H9 (cell line): ENCODE data around the gene NPB. TPM values are rescaled to one million over a fixed set of nuclear protein-coding genes. Genes with fewer than 3 reads are reported as not detected.

Experiments
- DNase-seq: peaks from one replicate; pipeline ENCODE4 v3.0.0-alpha.2; 2017
- H2AFZ ChIP-seq: one replicate; pipeline ENCODE4 v1.6.1; 2013; ENCODE audit warnings: mild to moderate bottlenecking, low read length, control low read depth, moderate library complexity
- H2AK5ac ChIP-seq: 2 replicates; pipeline ENCODE4 v1.6.1; 2013; ENCODE audit warnings: low read length, control low read depth, mixed read lengths; ENCODE audit not compliant: insufficient read length
- H2BK120ac ChIP-seq: one replicate; pipeline ENCODE4 v1.6.1; 2013; ENCODE audit warnings: low read depth, mild to moderate bottlenecking, low read length, control low read depth, inconsistent platforms; ENCODE audit not compliant: poor library complexity, severe bottlenecking
- H2BK12ac ChIP-seq: 2 replicates; pipeline ENCODE4 v1.6.1; 2013; ENCODE audit warnings: low read length, control low read depth, mixed read lengths, low read depth; ENCODE audit not compliant: insufficient read length
- H2BK15ac ChIP-seq: 2 replicates; pipeline ENCODE4 v1.6.1; 2013; ENCODE audit warnings: low read depth, low read length, control low read depth
- H2BK20ac ChIP-seq: one replicate; pipeline ENCODE4 v1.6.1; 2013; ENCODE audit warnings: low read depth, mild to moderate bottlenecking, low read length, control low read depth, inconsistent platforms; ENCODE audit not compliant: poor library complexity, severe bottlenecking
- H2BK5ac ChIP-seq: 2 replicates; pipeline ENCODE4 v1.6.1; 2013; ENCODE audit warnings: low read length, control low read depth, mixed read lengths; ENCODE audit not compliant: insufficient read length
- H3K14ac ChIP-seq: 2 replicates; pipeline ENCODE4 v1.6.1; 2013; ENCODE audit warnings: low read length, control low read depth; ENCODE audit not compliant: insufficient read depth
- H3K18ac ChIP-seq: 2 replicates; pipeline ENCODE4 v1.6.1; 2013; ENCODE audit warnings: low read depth, mild to moderate bottlenecking, mixed read lengths, low read length, control low read depth; ENCODE audit not compliant: insufficient read length
- H3K23ac ChIP-seq: 2 replicates; pipeline ENCODE4 v1.6.1; 2013; ENCODE audit warnings: low read length, control low read depth, mixed read lengths, low read depth; ENCODE audit not compliant: insufficient read length
- H3K23me2 ChIP-seq: 2 replicates; pipeline ENCODE4 v1.6.1; 2013; ENCODE audit warnings: low read depth, mild to moderate bottlenecking, mixed read lengths, low read length, control low read depth; ENCODE audit not compliant: insufficient read length, poor library complexity, severe bottlenecking
- H3K27ac ChIP-seq: 2 replicates; pipeline ENCODE4 v1.5.1; 2013; ENCODE audit warnings: low read length, control low read depth, mixed read lengths, low read depth; ENCODE audit not compliant: insufficient read length
- H3K27me3 ChIP-seq: 2 replicates; pipeline ENCODE4 v1.6.1; 2013; ENCODE audit warnings: low read length, control low read depth, inconsistent platforms; ENCODE audit not compliant: insufficient read depth
- H3K4ac ChIP-seq: 2 replicates; pipeline ENCODE4 v1.6.1; 2013; ENCODE audit warnings: low read depth, mild to moderate bottlenecking, control low read depth, inconsistent platforms, low read length, moderate library complexity
- H3K4me1 ChIP-seq: 2 replicates; pipeline ENCODE4 v1.6.1; 2013; ENCODE audit warnings: low read length, control low read depth, inconsistent platforms; ENCODE audit not compliant: insufficient read depth
- H3K4me2 ChIP-seq: 2 replicates; pipeline ENCODE4 v1.6.1; 2013; ENCODE audit warnings: low read length, control low read depth, mixed read lengths; ENCODE audit not compliant: insufficient read length, insufficient read depth
- H3K56ac ChIP-seq: 2 replicates; pipeline ENCODE4 v1.6.1; 2013; ENCODE audit warnings: low read depth, mild to moderate bottlenecking, mixed read lengths, low read length, control low read depth; ENCODE audit not compliant: insufficient read length
- H3K79me1 ChIP-seq: 2 replicates; pipeline ENCODE4 v1.6.1; 2013; ENCODE audit warnings: low read depth, mild to moderate bottlenecking, moderate library complexity, low read length, control low read depth, inconsistent platforms; ENCODE audit not compliant: insufficient read depth, poor library complexity, severe bottlenecking
- H3K79me2 ChIP-seq: 2 replicates; pipeline ENCODE4 v1.6.1; 2013; ENCODE audit warnings: low read length, control low read depth, inconsistent platforms; ENCODE audit not compliant: insufficient read depth
- H3K9ac ChIP-seq: 2 replicates; pipeline ENCODE4 v1.6.1; 2013; ENCODE audit warnings: low read length, control low read depth, mixed read lengths; ENCODE audit not compliant: insufficient read length; ENCODE audit errors: extremely low read depth
- H3K9me3 ChIP-seq: one replicate; pipeline ENCODE4 v1.6.1; 2013; ENCODE audit warnings: low read depth, low read length, inconsistent platforms; ENCODE audit not compliant: control insufficient read depth
- H3T11ph ChIP-seq: one replicate; pipeline ENCODE4 v1.6.1; 2013; ENCODE audit warnings: mild to moderate bottlenecking, low read length, control low read depth, inconsistent platforms
- H4K20me1 ChIP-seq: one replicate; pipeline ENCODE4 v1.6.1; 2013; ENCODE audit not compliant: control insufficient read depth, insufficient read length, insufficient read depth
- H4K5ac ChIP-seq: 2 replicates; pipeline ENCODE4 v1.6.1; 2013; ENCODE audit warnings: low read depth, mild to moderate bottlenecking, mixed read lengths, low read length, control low read depth; ENCODE audit not compliant: insufficient read length
- H4K8ac ChIP-seq: replicated peaks from 2 replicates; pipeline ENCODE4 v1.6.1; 2013; ENCODE audit warnings: low read length, control low read depth, mixed read lengths, low read depth; ENCODE audit not compliant: insufficient read length
- H4K91ac ChIP-seq: 2 replicates; pipeline ENCODE4 v1.6.1; 2013; ENCODE audit warnings: low read depth, mild to moderate bottlenecking, moderate library complexity, mixed read lengths, low read length, control low read depth; ENCODE audit not compliant: insufficient read length
- H3K27ac Mint-ChIP-seq, 3 experiments: 2 replicates in 2 of 3; 3 replicates in 1 of 3; pipeline ENCODE4 v1.8.0; 2020 to 2021; ENCODE audit warnings: mixed read lengths in 3 of 3, mild to moderate bottlenecking in 1 of 3, moderate library complexity in 1 of 3
- H3K27me3 Mint-ChIP-seq: 2 replicates; pipeline ENCODE4 v1.8.0; 2021; ENCODE audit warnings: low read depth, mild to moderate bottlenecking, moderate library complexity, mixed read lengths
- H3K36me3 Mint-ChIP-seq, 3 experiments: 2 replicates in 2 of 3; 3 replicates in 1 of 3; pipeline ENCODE4 v1.8.0; 2020 to 2021; ENCODE audit warnings: low read depth in 3 of 3, mixed read lengths in 3 of 3; ENCODE audit not compliant: insufficient read depth in 1 of 3
- H3K4me1 Mint-ChIP-seq, 2 experiments: 2 replicates each; pipeline ENCODE4 v1.8.0; 2020; ENCODE audit warnings: mixed read lengths in 2 of 2
- H3K4me3 Mint-ChIP-seq, 2 experiments: 2 replicates in 1 of 2; 3 replicates in 1 of 2; pipeline ENCODE4 v1.8.0; 2020 to 2021; ENCODE audit warnings: mild to moderate bottlenecking in 2 of 2, mixed read lengths in 2 of 2, moderate library complexity in 1 of 2
- H3K9me3 Mint-ChIP-seq, 2 experiments: 2 replicates in 1 of 2; 3 replicates in 1 of 2; pipeline ENCODE4 v1.8.0; 2020; ENCODE audit warnings: mild to moderate bottlenecking in 2 of 2, mixed read lengths in 2 of 2, moderate library complexity in 1 of 2
- WGBS: extraction: QIAGEN DNeasy Blood & Tissue Kit; methylation state at CpG from one replicate; pipeline ENCODE4 v1.1.7; 2013; ENCODE audit warnings: missing lambda C conversion rate, low lambda C conversion rate, mixed read lengths; ENCODE audit not compliant: insufficient read length; ENCODE audit errors: extremely low coverage; 5-methylcytosine and 5-hydroxymethylcytosine counted together
- total RNA-seq: library from RNA; stranded (reverse); gene quantifications from 2 replicates; pipeline ENCODE4 v1.2.1, GENCODE V29; 2021
- TF ChIP-seq, protein P1 (sequence below): fragments of 200-600 bp; sonication (generic); conservative IDR thresholded peaks from 3 replicates; pipeline ENCODE4 v1.8.0; 2021; ENCODE audit warnings: antibody characterized with exemption, mild to moderate bottlenecking

The NPB gene
- total RNA-seq, 1 experiment from 2014 or later: 2.1 TPM

DNA sequence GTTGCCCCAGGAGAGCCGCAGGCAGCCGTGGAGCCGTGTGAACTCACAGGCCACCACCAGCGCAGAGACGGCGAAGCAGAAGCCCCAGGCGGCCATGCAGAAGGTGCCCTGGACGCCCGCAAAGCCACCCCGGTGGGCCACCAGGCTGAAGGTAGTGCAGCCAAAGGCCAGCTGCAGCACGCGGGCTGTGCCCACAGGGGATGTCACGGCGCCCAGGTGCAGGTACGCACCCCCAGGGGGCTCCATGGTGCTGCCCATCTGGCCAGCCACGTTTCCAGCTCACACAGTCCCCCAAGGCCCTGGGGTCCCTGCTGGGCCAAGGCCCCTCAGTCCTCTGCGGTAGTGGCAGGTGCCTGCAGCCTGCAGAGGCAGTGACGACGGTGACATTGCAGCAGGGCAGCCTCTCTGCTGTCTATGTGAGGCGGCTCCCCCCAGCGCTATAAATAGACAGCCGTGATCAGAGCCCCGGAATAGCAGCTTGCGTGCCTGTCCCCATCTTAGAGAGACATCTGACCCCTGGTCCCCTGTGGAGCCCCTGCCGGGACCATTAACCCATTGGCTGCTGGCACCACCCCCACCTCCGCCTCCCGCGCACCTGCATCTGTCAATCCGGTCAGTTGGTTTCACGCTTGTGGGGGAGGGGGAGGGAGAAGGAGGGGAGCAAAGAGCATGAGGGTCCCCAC is 39.6 kb downstream of the NPB start:
- DNase-seq: peak; percentile 66
- Histone ChIP-seq H2BK15ac (no peak overlapping the region), H3K4ac (no peak overlapping the region), H3K9ac (no peak overlapping the region), H3K23ac (no peak overlapping the region), H2BK20ac (no peak overlapping the region), H3K56ac (no peak overlapping the region), H3K27ac (no peak overlapping the region), H4K8ac (no peak overlapping the region), H3T11ph (no peak overlapping the region), H2AK5ac (no peak overlapping the region), H2BK5ac (no peak overlapping the region), H3K23me2 (peaks cover 4% of the 10 kb centered on the region), H2BK12ac (no peak overlapping the region), H3K27me3 (no peaks in the 10 kb centered on the region), H3K9me3 (no peaks in the 10 kb centered on the region), H3K4me1 (no peaks in the 10 kb centered on the region; the same call in 1 of the 2 replicates), H2AFZ (no peak overlapping the region), H3K14ac (no peak overlapping the region), H3K79me1 (no peaks in the 10 kb centered on the region), H4K5ac (no peak overlapping the region), H4K91ac (no peak overlapping the region), H3K79me2 (peaks cover under 1% of the 10 kb centered on the region; the same call in 1 of the 2 replicates), H4K20me1 (no peaks in the 10 kb centered on the region), H3K4me2 (peak overlapping the region; percentile 17), H2BK120ac (no peak overlapping the region), H3K18ac (no peak overlapping the region)
- peaks cover 9 to 20% of the 10 kb centered on the region in 2 experiments for H3K4me1 Mint-ChIP-seq
- H3K9me3 Mint-ChIP-seq: no peaks in the 10 kb centered on the region
- WGBS: no CpG with 5 or more reads among the region's 30 CpGs
- TF ChIP-seq, protein P1, sequence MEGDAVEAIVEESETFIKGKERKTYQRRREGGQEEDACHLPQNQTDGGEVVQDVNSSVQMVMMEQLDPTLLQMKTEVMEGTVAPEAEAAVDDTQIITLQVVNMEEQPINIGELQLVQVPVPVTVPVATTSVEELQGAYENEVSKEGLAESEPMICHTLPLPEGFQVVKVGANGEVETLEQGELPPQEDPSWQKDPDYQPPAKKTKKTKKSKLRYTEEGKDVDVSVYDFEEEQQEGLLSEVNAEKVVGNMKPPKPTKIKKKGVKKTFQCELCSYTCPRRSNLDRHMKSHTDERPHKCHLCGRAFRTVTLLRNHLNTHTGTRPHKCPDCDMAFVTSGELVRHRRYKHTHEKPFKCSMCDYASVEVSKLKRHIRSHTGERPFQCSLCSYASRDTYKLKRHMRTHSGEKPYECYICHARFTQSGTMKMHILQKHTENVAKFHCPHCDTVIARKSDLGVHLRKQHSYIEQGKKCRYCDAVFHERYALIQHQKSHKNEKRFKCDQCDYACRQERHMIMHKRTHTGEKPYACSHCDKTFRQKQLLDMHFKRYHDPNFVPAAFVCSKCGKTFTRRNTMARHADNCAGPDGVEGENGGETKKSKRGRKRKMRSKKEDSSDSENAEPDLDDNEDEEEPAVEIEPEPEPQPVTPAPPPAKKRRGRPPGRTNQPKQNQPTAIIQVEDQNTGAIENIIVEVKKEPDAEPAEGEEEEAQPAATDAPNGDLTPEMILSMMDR: no peak
- H3K27ac Mint-ChIP-seq: no peak overlapping the region
- H3K36me3 Mint-ChIP-seq: no peaks in the 10 kb centered on the region
- peak overlapping the region; percentile 24 to 42; a peak in 2 of 5 replicates for H3K4me3 Mint-ChIP-seq
- peaks cover 76% of the 10 kb centered on the region for H3K27me3 Mint-ChIP-seq
